Kidney (tissue), 14 donors: Measurements from ENCODE around the gene HDAC6. TPM values are rescaled to one million over a fixed set of nuclear protein-coding genes. Genes with fewer than 3 reads are reported as not detected.

Experiments used
- DNase-seq, 5 donors: peaks; one replicate each; pipeline ENCODE4 v3.0.0-alpha.2; 2013 to 2020
- FAIRE-seq: peaks from 2 replicates; lab custom pipeline; 2012; peaks lifted over from hg19 to GRCh38; lab: Jason Lieb, UNC
- H3K27ac ChIP-seq, 2 donors: one replicate each; pipeline ENCODE4 v1.7.0; 2013; ENCODE audit warnings: low read depth in 2 of 2, low read length in 2 of 2, inconsistent platforms in 1 of 2
- H3K27me3 ChIP-seq: one replicate; pipeline ENCODE4 v1.7.1; 2013; ENCODE audit warnings: low read length, inconsistent platforms; ENCODE audit not compliant: control insufficient read depth, insufficient read depth
- H3K36me3 ChIP-seq, 3 donors: one replicate each; pipeline versions ENCODE4 v1.7.0 to v1.7.1; 2013; ENCODE audit warnings: low read length in 3 of 3, control low read depth in 1 of 3, inconsistent platforms in 1 of 3; ENCODE audit not compliant: insufficient read depth in 3 of 3, control insufficient read depth in 2 of 3
- H3K4me1 ChIP-seq, 3 donors: one replicate each; pipeline versions ENCODE4 v1.7.0 to v1.7.1; 2013; ENCODE audit warnings: low read length in 3 of 3, inconsistent platforms in 1 of 3, low read depth in 1 of 3; ENCODE audit not compliant: control insufficient read depth in 2 of 3, insufficient read depth in 2 of 3
- H3K4me3 ChIP-seq, 3 donors: one replicate each; pipeline versions ENCODE4 v1.7.0 to v1.8.1; 2013; ENCODE audit warnings: low read length in 3 of 3, control low read depth in 1 of 3, inconsistent platforms in 1 of 3
- H3K9ac ChIP-seq, 3 donors: one replicate each; pipeline versions ENCODE4 v1.7.0 to v1.7.1; 2013; ENCODE audit warnings: low read length in 3 of 3, control low read depth in 1 of 3, inconsistent platforms in 1 of 3
- H3K9me3 ChIP-seq, 3 donors: one replicate each; pipeline versions ENCODE4 v1.7.0 to v1.7.1; 2013; ENCODE audit warnings: low read length in 3 of 3, control low read depth in 1 of 3, inconsistent platforms in 1 of 3; ENCODE audit not compliant: control insufficient read depth in 2 of 3, insufficient read depth in 1 of 3
- intact Hi-C: fragments of 100-400 bp; cut with DNase I; formaldehyde crosslinking; loops from one replicate; pipeline ENCODE4 v1.11.1; 2022
- polyA plus RNA-seq: library from polyadenylated mRNA; stranded (reverse); fragments of 350-450 nt; fragmentation: Illumina TruSeq; extraction: RNeasy Lipid Tissue Mini Kit (QIAGEN cat#74804); gene quantifications from one replicate; pipeline ENCODE4 v1.2.3, GENCODE V29; 2014; ENCODE audit warnings: low read depth, low replicate concordance; ENCODE audit not compliant: insufficient read depth
- total RNA-seq: library from RNA; stranded (reverse); fragmentation: NEBNext Ultra II Directional; extraction: Animal tissue kit (Norgen Biotek cat#: 25700); gene quantifications from one replicate; pipeline ENCODE4 v1.2.1, GENCODE V29; 2021
- TF ChIP-seq, protein P1 (sequence below): IDR thresholded peaks from 3 replicates; pipeline ENCODE4 v1.5.1; 2012; ENCODE audit warnings: mild to moderate bottlenecking, moderate library complexity, borderline replicate concordance; ENCODE audit not compliant: insufficient read depth; ENCODE audit errors: extremely low read depth
- donor health status: control.
- donor health status: control.
- donor health status: control.
- donor health status: control.
- donor health status: control.
- donor health status: DM: yes; HTN: yes; CAD: no.
- donor health status: Normal renal cell carcinoma (clear cell type).

The HDAC6 gene
- total and polyA plus RNA-seq, 2 donors from 2014 or later: 96.9 to 123 TPM

DNA sequence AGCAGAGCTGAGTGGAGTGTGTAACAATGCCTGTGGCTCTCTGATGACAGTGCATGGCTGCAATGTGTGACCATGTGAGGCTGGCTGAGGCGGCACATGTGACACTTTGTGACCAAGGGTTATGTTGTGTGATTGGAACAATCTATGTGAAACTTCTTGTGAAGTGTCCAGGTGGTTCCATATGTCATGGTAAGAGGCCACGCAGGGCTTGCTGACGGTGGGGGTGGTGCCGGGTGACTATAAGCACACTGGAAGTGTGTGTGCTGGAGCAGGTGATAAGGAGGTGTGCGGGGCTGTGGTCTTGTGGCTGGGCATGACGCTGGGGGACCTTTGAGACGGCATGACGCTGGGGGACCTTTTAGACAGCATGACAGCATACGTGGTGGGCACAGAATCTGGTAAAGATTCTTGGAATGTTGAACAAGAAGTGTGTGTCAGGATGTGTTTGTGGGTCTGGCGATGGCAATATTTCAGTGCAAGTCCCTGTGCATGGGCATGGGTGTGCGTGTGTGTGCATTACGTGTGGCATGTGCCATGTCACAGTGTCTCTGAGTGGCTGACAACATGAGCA, 7.4 kb upstream of the HDAC6 start:
- intact Hi-C loops: no loop called here
- no peaks in the 10 kb centered on the region for H3K4me1 ChIP-seq
- H3K9ac ChIP-seq: no peak overlapping the region
- FAIRE-seq (no peak), DNase-seq (peak in 1 of 5 donors; percentile 33)
- H3K27ac ChIP-seq: no peak overlapping the region
- H3K36me3 ChIP-seq: no peaks in the 10 kb centered on the region
- H3K4me3 ChIP-seq: no peak overlapping the region
- TF ChIP-seq, protein P1, sequence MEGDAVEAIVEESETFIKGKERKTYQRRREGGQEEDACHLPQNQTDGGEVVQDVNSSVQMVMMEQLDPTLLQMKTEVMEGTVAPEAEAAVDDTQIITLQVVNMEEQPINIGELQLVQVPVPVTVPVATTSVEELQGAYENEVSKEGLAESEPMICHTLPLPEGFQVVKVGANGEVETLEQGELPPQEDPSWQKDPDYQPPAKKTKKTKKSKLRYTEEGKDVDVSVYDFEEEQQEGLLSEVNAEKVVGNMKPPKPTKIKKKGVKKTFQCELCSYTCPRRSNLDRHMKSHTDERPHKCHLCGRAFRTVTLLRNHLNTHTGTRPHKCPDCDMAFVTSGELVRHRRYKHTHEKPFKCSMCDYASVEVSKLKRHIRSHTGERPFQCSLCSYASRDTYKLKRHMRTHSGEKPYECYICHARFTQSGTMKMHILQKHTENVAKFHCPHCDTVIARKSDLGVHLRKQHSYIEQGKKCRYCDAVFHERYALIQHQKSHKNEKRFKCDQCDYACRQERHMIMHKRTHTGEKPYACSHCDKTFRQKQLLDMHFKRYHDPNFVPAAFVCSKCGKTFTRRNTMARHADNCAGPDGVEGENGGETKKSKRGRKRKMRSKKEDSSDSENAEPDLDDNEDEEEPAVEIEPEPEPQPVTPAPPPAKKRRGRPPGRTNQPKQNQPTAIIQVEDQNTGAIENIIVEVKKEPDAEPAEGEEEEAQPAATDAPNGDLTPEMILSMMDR: no peak
- H3K9me3 ChIP-seq: no peaks in the 10 kb centered on the region
- no peaks in the 10 kb centered on the region for H3K27me3 ChIP-seq

DNA sequence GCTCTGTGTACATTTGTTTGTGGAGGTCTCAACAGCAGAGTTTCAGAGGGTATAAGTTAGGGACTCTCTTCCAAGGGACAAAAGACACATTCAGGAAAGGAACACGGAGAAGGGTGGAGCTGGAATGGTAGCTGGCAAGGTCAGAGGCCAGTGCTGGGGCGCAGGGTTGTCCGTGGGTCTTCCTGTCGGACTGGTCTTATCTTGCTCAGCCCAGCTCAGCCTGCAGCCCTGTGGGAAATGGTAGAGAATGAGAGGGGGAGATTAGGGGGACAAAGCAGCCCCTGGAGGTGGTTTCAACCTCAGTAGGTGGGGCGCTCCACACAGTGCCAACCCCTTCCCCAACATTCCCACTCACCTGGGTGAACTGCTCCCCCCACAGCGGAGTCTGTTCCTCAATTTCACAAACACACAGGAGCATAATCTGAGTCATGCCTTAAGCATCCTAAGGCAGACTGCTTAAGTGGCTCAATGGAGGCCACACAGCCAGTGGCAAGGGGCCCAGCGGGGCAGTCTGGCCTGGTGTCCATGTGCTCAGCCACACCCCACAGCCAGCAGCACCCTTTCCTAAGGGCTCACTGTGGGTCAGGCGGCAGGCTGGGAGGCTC, 6.9 kb upstream of the HDAC6 start:
- Histone ChIP-seq H3K4me3 (no peak overlapping the region), H3K9me3 (no peaks in the 10 kb centered on the region), H3K4me1 (no peaks in the 10 kb centered on the region), H3K27ac (no peak overlapping the region), H3K27me3 (no peaks in the 10 kb centered on the region), H3K9ac (no peak overlapping the region), H3K36me3 (no peaks in the 10 kb centered on the region)
- intact Hi-C loops: no loop called here
- TF ChIP-seq, protein P1: no peak
- FAIRE-seq: no peak
- peak in 1 of 5 donors; percentile 77 for DNase-seq

DNA sequence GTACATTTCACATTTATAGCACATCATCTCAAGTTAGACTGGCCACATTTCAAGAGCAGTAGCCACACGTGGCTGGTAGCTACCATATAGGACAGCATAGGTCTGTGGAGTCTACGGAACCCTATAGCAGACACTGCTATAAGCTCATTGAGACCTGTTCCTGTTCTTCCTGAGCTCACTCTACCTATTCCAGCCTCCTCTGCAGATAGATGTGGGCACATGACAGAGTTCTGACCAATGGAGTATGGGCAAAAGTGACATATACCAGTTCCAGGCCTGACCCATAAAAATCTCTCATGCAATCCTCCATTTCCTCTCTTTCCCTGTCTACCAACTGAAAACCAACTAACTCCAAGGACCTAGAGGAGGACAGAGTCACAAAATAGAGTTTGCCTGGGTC, 3.5 kb upstream of the HDAC6 start:
- intact Hi-C loops: no loop called here
- FAIRE-seq (no peak), DNase-seq (no peak)
- Histone ChIP-seq H3K9ac (no peak overlapping the region), H3K4me1 (peaks cover 0 to 5% (median 2%) of the 10 kb centered on the region in 3 donors), H3K27me3 (no peaks in the 10 kb centered on the region), H3K27ac (no peak overlapping the region), H3K9me3 (no peaks in the 10 kb centered on the region), H3K36me3 (no peaks in the 10 kb centered on the region), H3K4me3 (no peak overlapping the region)
- TF ChIP-seq, protein P1: no peak
